Fibroblast of lung (primary cell): ENCODE measurements around the gene RYR2.

ENCODE experiments used
- CTCF ChIP-seq, 2 donors: IDR thresholded peaks in 1 of 2; conservative IDR thresholded peaks in 1 of 2; 1 replicate in 1 of 2; 2 replicates in 1 of 2; pipeline ENCODE4 v1.5.1; 2011 to 2012; ENCODE audit warnings: low read length in 2 of 2, control low read depth in 1 of 2, inconsistent platforms in 1 of 2, low read depth in 1 of 2, mild to moderate bottlenecking in 1 of 2
- EZH2 ChIP-seq: IDR thresholded peaks from 2 replicates; pipeline ENCODE4 v1.5.1; 2012; ENCODE audit warnings: low read length, control low read depth, mild to moderate bottlenecking; ENCODE audit errors: missing control alignments

DNA sequence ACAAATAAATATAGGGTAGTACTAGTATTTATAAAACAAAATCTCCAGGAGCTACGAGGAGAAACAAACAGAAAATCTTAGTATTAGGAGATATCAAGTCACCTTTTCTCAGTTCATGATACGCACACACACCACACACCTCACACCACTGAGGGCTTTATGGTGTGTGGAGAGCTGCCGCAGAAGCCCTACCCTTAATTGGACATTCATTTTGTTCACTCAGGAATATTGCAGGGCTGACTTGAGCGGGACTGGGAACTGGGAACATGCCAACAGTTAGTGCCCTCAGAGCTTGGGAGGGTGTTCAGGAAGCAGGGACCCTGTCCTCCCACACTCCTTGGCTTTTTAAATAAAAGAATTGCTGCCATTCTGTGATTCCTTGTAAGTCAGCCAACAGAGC, 386.8 kb downstream of the RYR2 start:
- no peak for TF ChIP-seq CTCF (conservative IDR thresholded peaks at IDR 0.05 in 1 of 2, IDR thresholded peaks at IDR 0.05 in 1 of 2; ENCODE audit: low read depth in 1 of 2, low read length in 2 of 2)
- TF ChIP-seq EZH2 = no peak
